ENCODE data around the gene KRTAP9-8.

The KRTAP9-8 gene

GRCh38 chr17:41284546-41284945 lies 46.7 kb downstream of the KRTAP9-8 start:
- no peaks in the 10 kb centered on the region for H3K27me3 ChIP-seq (ENCODE audit: insufficient read depth, low read length)

GRCh38 chr17:41287050-41287449 lies 49.3 kb downstream of the KRTAP9-8 start:
- Histone ChIP-seq H3K27ac (ENCODE audit: low read depth, low read length) (no peak overlapping the region), H3K9ac (ENCODE audit: low read depth, low read length) (no peak overlapping the region), H3K36me3 (ENCODE audit: insufficient read depth, low read length) (no peaks in the 10 kb centered on the region), H3K4me3 (ENCODE audit: low read length) (no peak overlapping the region), H3K9me3 (ENCODE audit: insufficient read depth, low read depth, low read length) (no peaks in the 10 kb centered on the region), H3K4me1 (ENCODE audit: insufficient read depth, low read length) (0 out of 2 replicates have a peak, but pooled peaks cover 9% of the 10 kb centered on the region), H3K27me3 (ENCODE audit: insufficient read depth, low read length) (no peaks in the 10 kb centered on the region)
- 94% methylated on average over 3 of the region's 3 CpGs for WGBS

More at GRCh38 chr17:41284546-41284945, 46.7 kb downstream of the KRTAP9-8 start:
- Histone ChIP-seq H3K4me1 (ENCODE audit: insufficient read depth, low read length) (0 out of 2 replicates have a peak, but pooled peaks cover 9% of the 10 kb centered on the region), H3K36me3 (ENCODE audit: insufficient read depth, low read length) (no peaks in the 10 kb centered on the region), H3K9ac (ENCODE audit: low read depth, low read length) (no peak overlapping the region), H3K4me3 (ENCODE audit: low read length) (no peak overlapping the region), H3K9me3 (ENCODE audit: insufficient read depth, low read depth, low read length) (no peaks in the 10 kb centered on the region), H3K27ac (ENCODE audit: low read depth, low read length) (no peak overlapping the region)
- WGBS = 71% methylated on average over 2 of the region's 2 CpGs
